Mesenchymal stem cell (in vitro differentiated cells and primary cell): ENCODE measurements around the gene TRIM33. TPM values are rescaled to one million over a fixed set of nuclear protein-coding genes. Genes with fewer than 3 reads are reported as not detected.
A peak's percentile ranks its signal among the peaks of the same experiment; 100 is the strongest.

Experiments used
- DNase-seq: peaks from one replicate; pipeline ENCODE4 v3.0.0-alpha.2; 2013
- H2AFZ ChIP-seq: one replicate; pipeline ENCODE4 v1.6.1; 2013; ENCODE audit warnings: low read depth, mild to moderate bottlenecking, control low read depth, inconsistent platforms, low read length, moderate library complexity
- H2AK5ac ChIP-seq: 2 replicates; pipeline ENCODE4 v1.6.1; 2013; ENCODE audit warnings: low read length, moderate library complexity, mild to moderate bottlenecking, inconsistent platforms; ENCODE audit not compliant: severe bottlenecking
- H2BK120ac ChIP-seq: one replicate; pipeline ENCODE4 v1.6.1; 2013; ENCODE audit warnings: low read depth, mild to moderate bottlenecking, inconsistent platforms, low read length, moderate library complexity
- H2BK12ac ChIP-seq, 2 experiments: one replicate each; pipeline ENCODE4 v1.6.1; 2013; ENCODE audit warnings: inconsistent platforms in 2 of 2, low read length in 2 of 2, mild to moderate bottlenecking in 2 of 2, moderate library complexity in 2 of 2, control low read depth in 1 of 2
- H2BK15ac ChIP-seq: one replicate; pipeline ENCODE4 v1.6.1; 2013; ENCODE audit warnings: mild to moderate bottlenecking, low read depth, inconsistent platforms; ENCODE audit not compliant: poor library complexity, severe bottlenecking
- H2BK5ac ChIP-seq: 2 replicates; pipeline ENCODE4 v1.6.1; 2013; ENCODE audit warnings: low read depth, mild to moderate bottlenecking, low read length, control low read depth, inconsistent platforms; ENCODE audit not compliant: poor library complexity, severe bottlenecking
- H3K14ac ChIP-seq, 2 experiments: one replicate each; pipeline ENCODE4 v1.6.1; 2013; ENCODE audit warnings: inconsistent platforms in 2 of 2, low read length in 2 of 2, control low read depth in 1 of 2, mild to moderate bottlenecking in 1 of 2, moderate library complexity in 1 of 2
- H3K18ac ChIP-seq, 2 experiments: one replicate each; pipeline ENCODE4 v1.6.1; 2013; ENCODE audit warnings: inconsistent platforms in 2 of 2, low read length in 2 of 2, control low read depth in 1 of 2, low read depth in 1 of 2, mild to moderate bottlenecking in 1 of 2
- H3K23ac ChIP-seq, 2 experiments: one replicate each; pipeline ENCODE4 v1.6.1; 2013; ENCODE audit warnings: inconsistent platforms in 2 of 2, low read length in 2 of 2, mild to moderate bottlenecking in 2 of 2, moderate library complexity in 2 of 2, control low read depth in 1 of 2
- H3K27ac ChIP-seq: 2 replicates; pipeline ENCODE4 v1.5.1; 2013; ENCODE audit warnings: mild to moderate bottlenecking, moderate library complexity, low read length, control low read depth, inconsistent platforms; ENCODE audit not compliant: poor library complexity, severe bottlenecking
- H3K27me3 ChIP-seq, 2 experiments: 2 replicates each; pipeline versions ENCODE4 v1.6.1 to v1.7.0; 2013; ENCODE audit warnings: low read length in 2 of 2, mild to moderate bottlenecking in 2 of 2, moderate library complexity in 2 of 2, control low read depth in 1 of 2, inconsistent platforms in 1 of 2; ENCODE audit not compliant: control insufficient read depth in 1 of 2, insufficient read depth in 1 of 2
- H3K36me3 ChIP-seq, 2 experiments: 2 replicates each; pipeline versions ENCODE4 v1.6.1 to v1.7.0; 2013; ENCODE audit warnings: low read length in 2 of 2, control low read depth in 1 of 2, inconsistent platforms in 1 of 2, low read depth in 1 of 2, mild to moderate bottlenecking in 1 of 2; ENCODE audit not compliant: insufficient read depth in 2 of 2, control insufficient read depth in 1 of 2
- H3K4ac ChIP-seq, 2 experiments: one replicate each; pipeline ENCODE4 v1.6.1; 2013; ENCODE audit warnings: inconsistent platforms in 2 of 2, low read length in 2 of 2, mild to moderate bottlenecking in 2 of 2, moderate library complexity in 2 of 2, control low read depth in 1 of 2, low read depth in 1 of 2
- H3K4me1 ChIP-seq: 2 replicates; pipeline ENCODE4 v1.6.1; 2013; ENCODE audit warnings: low read depth, low read length, control low read depth; ENCODE audit not compliant: control insufficient read depth, insufficient read depth
- H3K4me2 ChIP-seq: 2 replicates; pipeline ENCODE4 v1.6.1; 2013; ENCODE audit warnings: low read length, mild to moderate bottlenecking, inconsistent platforms; ENCODE audit not compliant: poor library complexity, severe bottlenecking
- H3K4me3 ChIP-seq, 2 experiments: 2 replicates each; pipeline versions ENCODE4 v1.5.1 to v1.7.0; 2013; ENCODE audit warnings: low read length in 2 of 2, mild to moderate bottlenecking in 2 of 2, control low read depth in 1 of 2, low read depth in 1 of 2; ENCODE audit not compliant: insufficient read depth in 1 of 2
- H3K79me1 ChIP-seq: replicated peaks from 2 replicates; pipeline ENCODE4 v1.6.1; 2013; ENCODE audit warnings: mild to moderate bottlenecking, control low read depth, low read length, inconsistent platforms; ENCODE audit not compliant: poor library complexity, severe bottlenecking
- H3K9ac ChIP-seq: 2 replicates; pipeline ENCODE4 v1.7.0; 2013; ENCODE audit warnings: mild to moderate bottlenecking, low read length, moderate library complexity
- H3K9me3 ChIP-seq: 2 replicates; pipeline ENCODE4 v1.7.0; 2013; ENCODE audit warnings: mild to moderate bottlenecking, low read length; ENCODE audit not compliant: control insufficient read depth
- H4K8ac ChIP-seq: one replicate; pipeline ENCODE4 v1.6.1; 2013; ENCODE audit warnings: inconsistent platforms, mild to moderate bottlenecking, low read length, moderate library complexity
- H4K91ac ChIP-seq: one replicate; pipeline ENCODE4 v1.6.1; 2013; ENCODE audit warnings: mild to moderate bottlenecking, low read length, inconsistent platforms
- WGBS: methylation state at CpG from one replicate; pipeline ENCODE4 v1.1.7; 2013; ENCODE audit warnings: mixed read lengths; 5-methylcytosine and 5-hydroxymethylcytosine counted together
- small RNA-seq: library from polyadenylated mRNA; stranded (forward); fragments of <200 nt; extraction: miRNeasy Mini kit (QIAGEN cat#:217004); gene quantifications from one replicate; pipeline ENCODE3, GENCODE V24; 2013; ENCODE audit warnings: low read depth

Gene TRIM33

GRCh38 chr1:114346480-114347029, 164.4 kb downstream of the TRIM33 start:
- Histone ChIP-seq H3K9me3 (no peaks in the 10 kb centered on the region), H3K9ac (peak overlapping the region; percentile 88), H3K4me2 (peak overlapping the region; percentile 61), H3K23ac (no peak overlapping the region), H3K4me3 (peak overlapping the region in 1 of 2 experiments; percentile 77), H2AK5ac (no peak overlapping the region), H3K27me3 (peaks cover 13 to 17% of the 10 kb centered on the region in 2 experiments), H2BK15ac (no peak overlapping the region), H3K4ac (no peak overlapping the region), H2BK120ac (no peak overlapping the region), H3K27ac (no peak overlapping the region), H3K79me1 (no peaks in the 10 kb centered on the region), H2AFZ (peak overlapping the region; percentile 88), H4K8ac (peak overlapping the region; percentile 89), H3K36me3 (no peaks in the 10 kb centered on the region), H3K18ac (peak overlapping the region in 1 of 2 experiments; percentile 63), H3K4me1 (peaks cover 11% of the 10 kb centered on the region), H2BK5ac (no peak overlapping the region), H2BK12ac (no peak overlapping the region), H4K91ac (no peak overlapping the region), H3K14ac (no peak overlapping the region)
- WGBS = 8% methylated on average over 33 of the region's 33 CpGs
- DNase-seq = peak; percentile 89

GRCh38 chr1:114345930-114346479, 165.0 kb downstream of the TRIM33 start:
- WGBS = 61% methylated on average over 18 of the region's 24 CpGs

GRCh38 chr1:114344656-114345055, 166.3 kb downstream of the TRIM33 start:
- H2BK5ac ChIP-seq = no peak overlapping the region
- H4K91ac ChIP-seq = no peak overlapping the region
- no peak overlapping the region for H2BK120ac ChIP-seq
- H2BK15ac ChIP-seq = no peak overlapping the region
- H2AK5ac ChIP-seq = no peak overlapping the region
- no peak overlapping the region for H3K4ac ChIP-seq
- H3K4me1 ChIP-seq = peaks cover 11% of the 10 kb centered on the region
- H3K23ac ChIP-seq = no peak overlapping the region
- no peaks in the 10 kb centered on the region for H3K9me3 ChIP-seq
- H3K27me3 ChIP-seq = peaks cover 7 to 14% of the 10 kb centered on the region in 2 experiments
- no peak overlapping the region for H2BK12ac ChIP-seq
- WGBS = 84% methylated on average over 3 of the region's 4 CpGs
- H3K4me3 ChIP-seq = no peak overlapping the region
- no peak overlapping the region for H3K4me2 ChIP-seq
- DNase-seq = no peak
- no peak overlapping the region for H2AFZ ChIP-seq
- no peak overlapping the region for H3K9ac ChIP-seq
- no peak overlapping the region for H3K18ac ChIP-seq
- no peak overlapping the region for H4K8ac ChIP-seq
- no peaks in the 10 kb centered on the region for H3K36me3 ChIP-seq
- no peak overlapping the region for H3K14ac ChIP-seq
- no peaks in the 10 kb centered on the region for H3K79me1 ChIP-seq
- no peak overlapping the region for H3K27ac ChIP-seq

More at GRCh38 chr1:114345930-114346479, 165.0 kb downstream of the TRIM33 start:
- Histone ChIP-seq H2BK120ac (no peak overlapping the region), H3K27ac (no peak overlapping the region), H3K4ac (no peak overlapping the region), H2BK15ac (peak overlapping the region; percentile 78), H2BK5ac (no peak overlapping the region), H3K4me3 (peak overlapping the region; percentile 8 to 77), H3K4me2 (peak overlapping the region; percentile 61), H3K4me1 (peaks cover 11% of the 10 kb centered on the region), H4K8ac (peak overlapping the region; percentile 89), H3K9me3 (no peaks in the 10 kb centered on the region), H3K18ac (peak overlapping the region in 1 of 2 experiments; percentile 63), H2BK12ac (no peak overlapping the region), H3K23ac (no peak overlapping the region), H3K14ac (no peak overlapping the region), H3K36me3 (no peaks in the 10 kb centered on the region), H2AK5ac (no peak overlapping the region), H4K91ac (no peak overlapping the region), H3K27me3 (peaks cover 13 to 15% of the 10 kb centered on the region in 2 experiments), H3K9ac (peak overlapping the region; percentile 88), H2AFZ (peak overlapping the region; percentile 88), H3K79me1 (no peaks in the 10 kb centered on the region)
- DNase-seq = no peak

Small RNA genes lying within 50 kb of the gene (small RNA-seq; reads per million reads assigned to genes)
- gene RF00019 = not detected
